ENCODE data around the gene CAMK2D.
"Not testable (repeated sequence)": the region's sequence is repeated elsewhere in the genome, so short reads cannot be mapped to it uniquely, and the experiment has no call there.

Gene CAMK2D

GRCh38 chr4:113761620-113762185 lies at the start of gene CAMK2D:
CAMK2D (minus strand) TSS chr4:113761738; CDS start chr4:113761068, 670 bp downstream.
- peak; percentile 68 for DNase-seq

- peak; percentile 55 for DNase-seq
Measured at GRCh38 chr4:113810906-113811305, 49.4 kb upstream of the CAMK2D start.

GRCh38 chr4:113809311-113809710 lies 47.8 kb upstream of the CAMK2D start:
- DNase-seq: peak; percentile 97

GRCh38 chr4:113806850-113807249 lies 45.3 kb upstream of the CAMK2D start:
- no peak for DNase-seq

GRCh38 chr4:113801882-113802281 lies 40.3 kb upstream of the CAMK2D start:
- DNase-seq: no peak

GRCh38 chr4:113796381-113796780 lies 34.8 kb upstream of the CAMK2D start:
- not testable (repeated sequence) for DNase-seq

- peak; percentile 92 for DNase-seq
Measured at GRCh38 chr4:113790478-113790877, 28.9 kb upstream of the CAMK2D start.

- DNase-seq: peak; percentile 63
Measured at GRCh38 chr4:113788888-113789287, 27.4 kb upstream of the CAMK2D start.

GRCh38 chr4:113785781-113786180 lies 24.2 kb upstream of the CAMK2D start:
- DNase-seq: peak; percentile 50

- DNase-seq: peak; percentile 87
Measured at GRCh38 chr4:113784497-113785250, 23.1 kb upstream of the CAMK2D start.

- DNase-seq: peak; percentile 43
Measured at GRCh38 chr4:113783701-113784100, 22.2 kb upstream of the CAMK2D start.

GRCh38 chr4:113783289-113783688 lies 21.8 kb upstream of the CAMK2D start:
- DNase-seq: no peak

- DNase-seq: peak; percentile 70
Measured at GRCh38 chr4:113781439-113782040, 20.0 kb upstream of the CAMK2D start.

GRCh38 chr4:113776679-113777078 lies 15.1 kb upstream of the CAMK2D start:
- no peak for DNase-seq

- no peak for DNase-seq
Measured at GRCh38 chr4:113776016-113776415, 14.5 kb upstream of the CAMK2D start.

GRCh38 chr4:113773756-113774155 lies 12.2 kb upstream of the CAMK2D start:
- DNase-seq: peak; percentile 25

GRCh38 chr4:113773014-113773413 lies 11.5 kb upstream of the CAMK2D start:
- DNase-seq: no peak

- no peak for DNase-seq
Measured at GRCh38 chr4:113772319-113772718, 10.8 kb upstream of the CAMK2D start.

- no peak for DNase-seq
Measured at GRCh38 chr4:113769744-113770143, 8.2 kb upstream of the CAMK2D start.

GRCh38 chr4:113768952-113769351 lies 7.4 kb upstream of the CAMK2D start:
- no peak for DNase-seq

GRCh38 chr4:113766882-113767281 lies 5.3 kb upstream of the CAMK2D start:
- no peak for DNase-seq

GRCh38 chr4:113764720-113765264 lies 3.3 kb upstream of the CAMK2D start:
- no peak for DNase-seq

GRCh38 chr4:113763923-113764322 lies 2.4 kb upstream of the CAMK2D start:
- DNase-seq: not testable (repeated sequence)

- DNase-seq: no peak
Measured at GRCh38 chr4:113763029-113763285, 1.4 kb upstream of the CAMK2D start.

Measured in inflammatory macrophage treated with lipopolysaccharide for 4 hours (primary cell).